Measurements from ENCODE around the gene LCE3D.

LCE3D gene

DNA sequence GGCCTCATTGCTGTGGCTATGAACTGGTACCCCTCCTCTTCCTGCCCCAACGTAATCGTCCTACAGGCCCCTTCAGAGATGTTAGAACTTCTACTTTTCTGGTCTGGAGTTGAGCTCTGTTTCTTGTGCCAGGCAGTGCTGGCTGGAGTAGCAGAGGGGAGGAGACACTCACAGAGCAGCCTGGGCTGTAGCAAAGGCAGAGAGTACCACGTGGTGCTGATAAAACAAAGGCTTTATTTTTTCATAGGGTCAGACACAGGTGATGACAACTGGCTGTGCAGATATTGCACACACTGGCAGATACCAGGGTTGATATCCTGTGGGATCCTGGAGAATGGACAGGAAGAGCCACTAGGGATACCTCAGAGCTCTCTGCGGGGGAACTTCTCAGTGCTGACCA, 42.8 kb downstream of the LCE3D start:
- Histone ChIP-seq H3K4me3 (no peak overlapping the region), H3K4me1 (no peaks in the 10 kb centered on the region), H3K27me3 (no peaks in the 10 kb centered on the region), H3K9me3 (replicated peaks in 1 of 11) (no peaks in the 10 kb centered on the region), H4K20me1 (no peaks in the 10 kb centered on the region), H3K4me2 (no peak overlapping the region), H3K36me3 (no peaks in the 10 kb centered on the region), H3K9ac (no peak overlapping the region), H3K27ac (no peak overlapping the region)
- no peak for TF ChIP-seq Cebpa-rat (IDR thresholded peaks at IDR 0.05)

DNA sequence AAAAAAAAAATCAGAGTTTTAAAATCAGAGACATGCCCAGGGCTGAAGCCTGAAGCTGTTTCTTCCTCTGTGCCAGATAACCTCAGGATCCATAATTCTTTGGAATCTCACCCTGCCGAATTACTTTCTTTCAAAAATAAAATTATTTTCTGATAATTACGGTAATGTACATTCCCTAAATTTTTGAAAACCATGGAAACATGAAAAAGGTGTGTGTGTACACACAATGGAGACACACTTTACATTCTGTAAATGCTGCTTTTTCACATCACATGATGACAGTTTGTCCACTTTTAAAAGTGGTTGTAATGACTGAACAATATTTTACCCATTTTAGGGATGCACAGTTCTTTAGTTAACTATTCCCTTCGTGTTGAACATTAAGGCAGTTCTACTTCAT, 44.5 kb downstream of the LCE3D start:
- Histone ChIP-seq H3K27me3 (no peaks in the 10 kb centered on the region), H3K4me2 (no peak overlapping the region), H3K9me3 (replicated peaks in 1 of 11) (peaks cover 12 to 17% (median 13%) of the 10 kb centered on the region in 11 experiments), H3K4me3 (no peak overlapping the region), H3K9ac (no peak overlapping the region), H4K20me1 (no peaks in the 10 kb centered on the region), H3K4me1 (no peaks in the 10 kb centered on the region), H3K27ac (no peak overlapping the region), H3K36me3 (no peaks in the 10 kb centered on the region)
- no peak for TF ChIP-seq Cebpa-rat (IDR thresholded peaks at IDR 0.05)

DNA sequence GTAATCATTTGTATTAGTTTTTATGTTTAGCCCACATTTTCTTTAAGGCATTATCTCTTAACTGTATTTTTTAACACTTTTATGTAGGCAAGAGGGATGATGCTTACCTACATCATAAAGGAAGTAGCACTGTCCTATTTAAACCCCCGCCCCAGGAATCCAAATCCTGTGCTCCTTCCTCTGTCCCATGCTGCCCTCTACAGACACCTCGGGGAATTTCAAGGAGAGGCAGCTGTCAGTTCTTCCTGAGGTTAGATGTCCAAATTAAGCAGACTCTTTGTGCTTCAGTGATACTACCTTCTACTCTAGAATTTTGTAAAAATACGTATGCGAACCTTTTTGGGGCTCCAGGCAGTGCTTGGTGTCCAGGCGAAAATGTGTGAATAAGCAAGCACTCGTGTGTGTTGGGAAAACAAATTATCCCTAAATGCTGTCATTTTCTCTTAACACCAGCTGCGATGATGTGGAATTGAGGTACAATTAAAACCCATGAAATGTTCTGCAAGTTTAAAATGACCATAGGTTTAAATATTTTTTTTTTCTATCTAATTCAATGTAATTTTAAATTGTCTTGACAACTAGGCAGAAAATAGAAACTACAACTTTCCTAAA, 46.9 kb downstream of the LCE3D start:
- Histone ChIP-seq H3K9ac (no peak overlapping the region), H3K27ac (no peak overlapping the region), H4K20me1 (no peaks in the 10 kb centered on the region), H3K36me3 (no peaks in the 10 kb centered on the region), H3K9me3 (replicated peaks in 1 of 11) (peaks cover 12 to 20% (median 15%) of the 10 kb centered on the region in 11 experiments), H3K4me1 (no peaks in the 10 kb centered on the region), H3K4me2 (no peak overlapping the region), H3K4me3 (no peak overlapping the region), H3K27me3 (no peaks in the 10 kb centered on the region)
- TF ChIP-seq Cebpa-rat (IDR thresholded peaks at IDR 0.05) = no peak
